GM13976 (cell line): ENCODE measurements around the gene UNC45B.

ENCODE experiments used
- DNase-seq: peaks from one replicate; pipeline ENCODE4 v3.0.0; 2012; ENCODE audit warnings: low spot score
- CTCF ChIP-seq: IDR thresholded peaks from 2 replicates; pipeline ENCODE4 v1.5.1; 2012; ENCODE audit warnings: borderline replicate concordance, mild to moderate bottlenecking; ENCODE audit not compliant: insufficient read depth; ENCODE audit errors: extremely low read depth, missing control alignments, control extremely low read depth
- in situ Hi-C: fragments of 300-500 bp; cut with MboI; formaldehyde crosslinking; loops from one replicate; pipeline ENCODE4 v1.12.0; 2022; ENCODE audit warnings: low sequenced_read_pairs, mixed read lengths, inconsistent platforms; ENCODE audit not compliant: unreplicated experiment

UNC45B gene

DNA sequence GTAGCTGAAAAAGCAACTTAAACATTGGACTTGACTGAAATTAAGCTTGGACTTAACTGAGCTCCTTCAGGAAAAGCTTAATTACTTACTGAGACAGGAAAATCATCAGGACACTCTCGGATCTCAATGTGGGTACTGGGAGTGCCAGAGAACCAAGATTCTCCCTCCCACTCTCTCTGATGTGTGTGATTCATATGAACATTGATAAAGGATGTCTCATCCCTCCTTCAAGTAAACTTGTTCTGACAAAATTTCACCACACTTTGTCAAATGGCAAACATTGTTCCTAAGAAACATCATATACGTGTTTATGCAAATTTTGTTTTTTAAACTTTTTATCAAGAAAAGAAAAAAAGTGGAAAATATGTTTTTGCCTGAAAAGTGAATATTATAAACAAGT lies 91.2 kb downstream of the UNC45B start:
- no peak for TF ChIP-seq CTCF
- DNase-seq = no peak
- in situ Hi-C loops = no loop called here
